Stomach (tissue), 9 donors: Measurements from ENCODE around the gene GTPBP4. TPM values are rescaled to one million over a fixed set of nuclear protein-coding genes. Genes with fewer than 3 reads are reported as not detected.
A peak's percentile ranks its signal among the peaks of the same experiment; 100 is the strongest.

Experiments used
- DNase-seq, 2 donors: peaks; one replicate each; pipeline versions ENCODE4 v3.0.0 to v3.0.0-alpha.2; 2013 to 2019
- H3K27ac ChIP-seq, 5 donors: fragments of 200-600 bp in 4 of 5; sonication (generic) in 4 of 5; one replicate each; pipeline ENCODE4 v1.5.1; 2013 to 2019; ENCODE audit warnings: mild to moderate bottlenecking in 1 of 5, moderate library complexity in 1 of 5
- H3K27me3 ChIP-seq, 3 donors: fragments of 200-600 bp; sonication (generic); one replicate each; pipeline ENCODE4 v1.5.1; 2017 to 2019; ENCODE audit warnings: mixed run types in 1 of 3
- H3K36me3 ChIP-seq, 4 donors: fragments of 200-600 bp; sonication (generic); 1 replicate in 3 of 4; 2 replicates in 1 of 4; pipeline ENCODE4 v1.5.1; 2016 to 2019
- H3K4me1 ChIP-seq, 4 donors: fragments of 200-600 bp; sonication (generic); one replicate each; pipeline ENCODE4 v1.5.1; 2016 to 2019
- H3K4me3 ChIP-seq, 4 donors: fragments of 200-600 bp; sonication (generic) in 3 of 4; one replicate each; pipeline ENCODE4 v1.5.1; 2016 to 2019; ENCODE audit warnings: mild to moderate bottlenecking in 1 of 4
- H3K9me3 ChIP-seq, 4 donors: fragments of 200-600 bp; sonication (generic); one replicate each; pipeline ENCODE4 v1.5.1; 2016 to 2019
- EP300 ChIP-seq: sonication (generic); formaldehyde crosslinking; IDR thresholded peaks from one replicate; pipeline ENCODE4 v1.6.1; 2017; ENCODE audit warnings: antibody characterized with exemption
- POLR2A ChIP-seq, 4 donors: fragments of 450-650 bp; IDR thresholded peaks; one replicate each; pipeline ENCODE4 v1.6.1; 2016; ENCODE audit warnings: antibody characterized with exemption in 4 of 4, control low read depth in 2 of 4, mild to moderate bottlenecking in 1 of 4, moderate library complexity in 1 of 4
- POLR2AphosphoS5 ChIP-seq, 3 donors: sonication (generic); formaldehyde crosslinking; IDR thresholded peaks; one replicate each; pipeline ENCODE4 v1.6.1; 2016; ENCODE audit warnings: antibody characterized with exemption in 3 of 3
- WGBS, 5 donors: extraction: QIAGEN DNeasy Blood & Tissue Kit in 3 of 5; methylation state at CpG; one replicate each; pipeline versions ENCODE4 v1.1.5 to v1.1.7; 2013 to 2018; 5-methylcytosine and 5-hydroxymethylcytosine counted together
- intact Hi-C: fragments of 100-400 bp; cut with DNase I; formaldehyde crosslinking; loops from one replicate; pipeline ENCODE4 v1.15.1; 2023; ENCODE audit warnings: low total_unique reads
- polyA plus RNA-seq, 3 donors: library from polyadenylated mRNA; stranded (reverse); fragments of 200-250 nt; gene quantifications; one replicate each; pipeline ENCODE4 v1.2.3, GENCODE V29; 2013
- total RNA-seq, 5 donors: library from RNA; depleted of rRNA; stranded (reverse); fragments of >200 nt; gene quantifications; one replicate each; pipeline versions ENCODE4 v1.1.0 to v1.2.3, GENCODE V29; 2014 to 2016
- TF ChIP-seq, protein P1 (sequence below), 7 experiments: fragments of 450-650 bp in 4 of 7; fragments of 200-600 bp in 3 of 7; sonication (generic) in 3 of 7; IDR thresholded peaks; one replicate each; pipeline ENCODE4 v1.5.1; 2016 to 2019; ENCODE audit warnings: antibody characterized with exemption in 7 of 7, control low read depth in 2 of 7, mild to moderate bottlenecking in 1 of 7
- donor health status: healthy with polysubstance abuse.
- donor health status: Bipolar disorder and iron deficiency.
- donor health status: healthy.

GTPBP4 gene
- total and polyA plus RNA-seq, 8 donors: 8.8 to 61.7 (median 16.8) TPM

- no peak for DNase-seq
- H3K36me3 ChIP-seq: peaks cover 0 to 30% (median 28%) of the 10 kb centered on the region in 4 donors
- H3K4me1 ChIP-seq: peaks cover 37 to 85% (median 69%) of the 10 kb centered on the region in 4 donors
- no peaks in the 10 kb centered on the region for H3K9me3 ChIP-seq
- peak overlapping the region in 2 of 5 donors; percentile 98 for H3K27ac ChIP-seq
- H3K27me3 ChIP-seq: no peaks in the 10 kb centered on the region
- peak overlapping the region in 2 of 4 donors; percentile 77 to 99 for H3K4me3 ChIP-seq
- intact Hi-C loops: no loop called here
- no peak for TF ChIP-seq EP300
- TF ChIP-seq POLR2AphosphoS5 (IDR thresholded peaks at IDR 0.05): no peak
- TF ChIP-seq, protein P1, sequence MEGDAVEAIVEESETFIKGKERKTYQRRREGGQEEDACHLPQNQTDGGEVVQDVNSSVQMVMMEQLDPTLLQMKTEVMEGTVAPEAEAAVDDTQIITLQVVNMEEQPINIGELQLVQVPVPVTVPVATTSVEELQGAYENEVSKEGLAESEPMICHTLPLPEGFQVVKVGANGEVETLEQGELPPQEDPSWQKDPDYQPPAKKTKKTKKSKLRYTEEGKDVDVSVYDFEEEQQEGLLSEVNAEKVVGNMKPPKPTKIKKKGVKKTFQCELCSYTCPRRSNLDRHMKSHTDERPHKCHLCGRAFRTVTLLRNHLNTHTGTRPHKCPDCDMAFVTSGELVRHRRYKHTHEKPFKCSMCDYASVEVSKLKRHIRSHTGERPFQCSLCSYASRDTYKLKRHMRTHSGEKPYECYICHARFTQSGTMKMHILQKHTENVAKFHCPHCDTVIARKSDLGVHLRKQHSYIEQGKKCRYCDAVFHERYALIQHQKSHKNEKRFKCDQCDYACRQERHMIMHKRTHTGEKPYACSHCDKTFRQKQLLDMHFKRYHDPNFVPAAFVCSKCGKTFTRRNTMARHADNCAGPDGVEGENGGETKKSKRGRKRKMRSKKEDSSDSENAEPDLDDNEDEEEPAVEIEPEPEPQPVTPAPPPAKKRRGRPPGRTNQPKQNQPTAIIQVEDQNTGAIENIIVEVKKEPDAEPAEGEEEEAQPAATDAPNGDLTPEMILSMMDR (IDR thresholded peaks at IDR 0.05): no peak
- no peak for TF ChIP-seq POLR2A (IDR thresholded peaks at IDR 0.05)
- 56 to 70% (median 56%) methylated on average over 6 of the region's 6 CpGs for WGBS, 5 donors
Observed at GRCh38 chr10:1054684-1055083, 66.5 kb downstream of the GTPBP4 start.

GRCh38 chr10:1056326-1057105 lies 68.3 kb downstream of the GTPBP4 start, which contains the start of gene WDR37:
Gene WDR37 (plus strand): TSS chr10:1056385. CDS start chr10:1072156, 15,771 bp downstream.
- TF ChIP-seq EP300: no peak
- TF ChIP-seq, protein P1 (IDR thresholded peaks at IDR 0.05): no peak
- peak; percentile 31 to 87 (median 85) for TF ChIP-seq POLR2AphosphoS5 (IDR thresholded peaks at IDR 0.05)
- peak in 1 of 4 donors; percentile 14 for TF ChIP-seq POLR2A (IDR thresholded peaks at IDR 0.05)
- no peaks in the 10 kb centered on the region for H3K9me3 ChIP-seq
- peaks cover 0 to 30% (median 24%) of the 10 kb centered on the region in 4 donors for H3K36me3 ChIP-seq
- H3K4me3 ChIP-seq: peak within 1 kb of the TSS; percentile 77 to 99 (median 94)
- DNase-seq: peak; percentile 88 to 96
- peaks cover 27 to 86% (median 53%) of the 10 kb centered on the region in 4 donors for H3K4me1 ChIP-seq
- intact Hi-C loops: no loop called here
- 0 to 1% (median 0%) methylated on average over 31 to 87 of the region's 87 CpGs for WGBS, 5 donors
- H3K27ac ChIP-seq: peak within 1 kb of the TSS; percentile 98 to 99 (median 98)
- no peaks in the 10 kb centered on the region for H3K27me3 ChIP-seq

- peak in 1 of 2 donors; percentile 48 for DNase-seq
- H3K4me1 ChIP-seq: peaks cover 32 to 86% (median 52%) of the 10 kb centered on the region in 4 donors
- H3K27me3 ChIP-seq: no peaks in the 10 kb centered on the region
- TF ChIP-seq, protein P1 (IDR thresholded peaks at IDR 0.05): no peak
- no peak for TF ChIP-seq POLR2A (IDR thresholded peaks at IDR 0.05)
- no peak for TF ChIP-seq POLR2AphosphoS5 (IDR thresholded peaks at IDR 0.05)
- TF ChIP-seq EP300: no peak
- intact Hi-C loops: no loop called here
- WGBS, 5 donors: 1 to 2% (median 1%) methylated on average over 20 to 26 of the region's 26 CpGs
- peaks cover 0 to 23% (median 18%) of the 10 kb centered on the region in 4 donors for H3K36me3 ChIP-seq
- H3K9me3 ChIP-seq: no peaks in the 10 kb centered on the region
- H3K4me3 ChIP-seq: peak overlapping the region; percentile 77 to 99 (median 94)
- peak overlapping the region; percentile 98 to 99 (median 98) for H3K27ac ChIP-seq
Observed at GRCh38 chr10:1057106-1057657, 68.9 kb downstream of the GTPBP4 start.

- H3K9me3 ChIP-seq: no peaks in the 10 kb centered on the region
- DNase-seq: peak in 1 of 2 donors; percentile 52
- intact Hi-C loops: no loop called here
- H3K27ac ChIP-seq: peak overlapping the region; percentile 42 to 99 (median 98)
- TF ChIP-seq EP300 (no peak), POLR2AphosphoS5 (IDR thresholded peaks at IDR 0.05) (no peak), POLR2A (IDR thresholded peaks at IDR 0.05) (no peak)
- TF ChIP-seq, protein P1 (IDR thresholded peaks at IDR 0.05): no peak
- H3K4me1 ChIP-seq: peaks cover 41 to 86% (median 52%) of the 10 kb centered on the region in 4 donors
- peak overlapping the region in 3 of 4 donors; percentile 77 to 99 (median 94) for H3K4me3 ChIP-seq
- H3K36me3 ChIP-seq: peaks cover 0 to 17% (median 10%) of the 10 kb centered on the region in 4 donors
- 31 to 58% (median 35%) methylated on average over 7 of the region's 7 CpGs for WGBS, 5 donors
- H3K27me3 ChIP-seq: no peaks in the 10 kb centered on the region
Observed at GRCh38 chr10:1058017-1058416, 69.8 kb downstream of the GTPBP4 start.
